Lung (tissue), 12 donors: ENCODE results near the gene DPEP2. TPM values are rescaled to one million over a fixed set of nuclear protein-coding genes. Genes with fewer than 3 reads are reported as not detected.

Experiments
- ATAC-seq: fragments of 200-7000 bp; cut with Tn5 transposase; one replicate; pipeline ENCODE4 v1.9.1; 2020; ENCODE audit warnings: moderate number of reproducible peaks; ENCODE audit not compliant: insufficient read depth, low FRiP score
- DNase-seq, 3 donors: peaks; one replicate each; pipeline ENCODE4 v3.0.0-alpha.2; 2013 to 2017
- H3K27ac ChIP-seq, 2 donors: one replicate each; pipeline ENCODE4 v1.5.1; 2013; ENCODE audit warnings: mild to moderate bottlenecking in 2 of 2, moderate library complexity in 2 of 2, control low read depth in 1 of 2, inconsistent platforms in 1 of 2, low read depth in 1 of 2, low read length in 1 of 2
- H3K27me3 ChIP-seq, 3 donors: one replicate each; pipeline ENCODE4 v1.5.1; 2013; ENCODE audit warnings: low read length in 2 of 3; ENCODE audit not compliant: control insufficient read depth in 3 of 3, insufficient read depth in 3 of 3
- H3K36me3 ChIP-seq, 4 donors: one replicate each; pipeline ENCODE4 v1.5.1; 2013; ENCODE audit warnings: low read length in 4 of 4, mild to moderate bottlenecking in 1 of 4, moderate library complexity in 1 of 4; ENCODE audit not compliant: control insufficient read depth in 4 of 4, insufficient read depth in 4 of 4
- H3K4me1 ChIP-seq, 5 donors: one replicate each; pipeline ENCODE4 v1.5.1; 2013; ENCODE audit warnings: low read length in 5 of 5, mild to moderate bottlenecking in 2 of 5, moderate library complexity in 1 of 5; ENCODE audit not compliant: control insufficient read depth in 5 of 5, insufficient read depth in 5 of 5
- H3K4me3 ChIP-seq: one replicate; pipeline ENCODE4 v1.5.1; 2013; ENCODE audit warnings: mild to moderate bottlenecking, control low read depth, moderate library complexity
- H3K9ac ChIP-seq, 2 donors: one replicate each; pipeline ENCODE4 v1.5.1; 2013; ENCODE audit warnings: low read length in 2 of 2, control low read depth in 1 of 2; ENCODE audit not compliant: insufficient read depth in 1 of 2
- H3K9me3 ChIP-seq, 4 donors: one replicate each; pipeline ENCODE4 v1.5.1; 2013; ENCODE audit warnings: low read length in 3 of 4, mild to moderate bottlenecking in 1 of 4, moderate library complexity in 1 of 4; ENCODE audit not compliant: control insufficient read depth in 4 of 4, insufficient read depth in 3 of 4
- CTCF ChIP-seq: IDR thresholded peaks from 2 replicates; pipeline ENCODE4 v1.5.1; 2012; ENCODE audit warnings: mild to moderate bottlenecking; ENCODE audit errors: control extremely low read depth, extremely low read depth
- WGBS, 2 donors: extraction: QIAGEN DNeasy Blood & Tissue Kit; methylation state at CpG; one replicate each; pipeline ENCODE4 v1.1.7; 2013; 5-methylcytosine and 5-hydroxymethylcytosine counted together
- polyA plus RNA-seq, 2 donors: library from polyadenylated mRNA; stranded (reverse); fragments of 200-250 nt; gene quantifications; one replicate each; pipeline ENCODE4 v1.2.1, GENCODE V29; 2013
- total RNA-seq, 2 donors: library from RNA; depleted of rRNA in 1 of 2; stranded (reverse); fragments of >200 nt in 1 of 2; gene quantifications; one replicate each; pipeline ENCODE4 v1.2.1, GENCODE V29; 2014 to 2021
- donor health status: control.
- donor health status: control.
- donor health status: Bipolar disorder and iron deficiency.
- donor health status: healthy.
- donor health status: DM: yes; HTN: yes; CAD: no.

Gene DPEP2
- total and polyA plus RNA-seq, 4 donors = 9.2 to 20.4 (median 12.0) TPM

- no peak for TF ChIP-seq CTCF
- ATAC-seq = no peak
These were observed 33.4 kb downstream of the DPEP2 start for GRCh38 chr16:67965668-67966548.

GRCh38 chr16:67964477-67965131 is 34.7 kb downstream of the DPEP2 start:
- Histone ChIP-seq H3K36me3 (peaks cover 0 to 39% (median 19%) of the 10 kb centered on the region in 4 donors), H3K9me3 (no peaks in the 10 kb centered on the region), H3K4me1 (peaks cover 12 to 46% (median 19%) of the 10 kb centered on the region in 5 donors), H3K4me3 (no peak overlapping the region), H3K9ac (no peak overlapping the region), H3K27ac (peak overlapping the region; percentile 5 to 54), H3K27me3 (no peaks in the 10 kb centered on the region)
- TF ChIP-seq CTCF = no peak
- DNase-seq = no peak
- no peak for ATAC-seq
- WGBS, 2 donors = 91 to 94% methylated on average over 6 of the region's 6 CpGs

More at GRCh38 chr16:67965668-67966548, 33.4 kb downstream of the DPEP2 start:
- Histone ChIP-seq H3K4me3 (no peak overlapping the region), H3K27ac (peak overlapping the region; percentile 49 to 94), H3K9ac (peak overlapping the region in 1 of 2 donors; percentile 95), H3K4me1 (peaks cover 12 to 38% (median 19%) of the 10 kb centered on the region in 5 donors), H3K9me3 (no peaks in the 10 kb centered on the region), H3K27me3 (no peaks in the 10 kb centered on the region), H3K36me3 (peaks cover 0 to 30% (median 14%) of the 10 kb centered on the region in 4 donors)
- no peak for DNase-seq
- whole genome bisulfite sequencing, 2 donors = 65 to 85% methylated on average over 11 of the region's 11 CpGs

GRCh38 chr16:67963662-67964321 is 35.5 kb downstream of the DPEP2 start:
- WGBS, 2 donors = 58 to 75% methylated on average over 32 of the region's 32 CpGs
- ATAC-seq = no peak
- no peak overlapping the region for H3K4me3 ChIP-seq

More at GRCh38 chr16:67963662-67964321, 35.5 kb downstream of the DPEP2 start:
- no peak overlapping the region for H3K9ac ChIP-seq
- H3K9me3 ChIP-seq = no peaks in the 10 kb centered on the region
- peak; percentile 39 to 46 (median 45) for DNase-seq
- no peaks in the 10 kb centered on the region for H3K27me3 ChIP-seq
- peaks cover 0 to 39% (median 22%) of the 10 kb centered on the region in 4 donors for H3K36me3 ChIP-seq
- H3K4me1 ChIP-seq = peaks cover 12 to 52% (median 25%) of the 10 kb centered on the region in 5 donors
- peak overlapping the region; percentile 48 to 54 for H3K27ac ChIP-seq
- no peak for TF ChIP-seq CTCF
